Gastroesophageal sphincter (tissue), 3 donors: ENCODE results near the gene AHR.

Source experiments
- EP300 ChIP-seq: sonication (generic); formaldehyde crosslinking; IDR thresholded peaks from one replicate; pipeline ENCODE4 v1.6.1; 2017; ENCODE audit warnings: antibody characterized with exemption, mild to moderate bottlenecking
- POLR2A ChIP-seq, 2 donors: fragments of 450-650 bp; IDR thresholded peaks; one replicate each; pipeline ENCODE4 v1.6.1; 2017; ENCODE audit warnings: antibody characterized with exemption in 2 of 2, mild to moderate bottlenecking in 2 of 2, moderate library complexity in 1 of 2
- POLR2AphosphoS5 ChIP-seq: sonication (generic); formaldehyde crosslinking; IDR thresholded peaks from one replicate; pipeline ENCODE4 v1.6.1; 2017; ENCODE audit warnings: antibody characterized with exemption
- TF ChIP-seq, protein P1 (sequence below), 4 experiments: fragments of 200-600 bp in 2 of 4; fragments of 450-650 bp in 2 of 4; sonication (generic) in 1 of 4; IDR thresholded peaks; one replicate each; pipeline ENCODE4 v1.5.1; 2017 to 2019; ENCODE audit warnings: antibody characterized with exemption in 4 of 4, mild to moderate bottlenecking in 2 of 4, moderate library complexity in 2 of 4

GRCh38 chr7:17339139-17339538 is 40.7 kb downstream of the AHR start:
- TF ChIP-seq, protein P1, sequence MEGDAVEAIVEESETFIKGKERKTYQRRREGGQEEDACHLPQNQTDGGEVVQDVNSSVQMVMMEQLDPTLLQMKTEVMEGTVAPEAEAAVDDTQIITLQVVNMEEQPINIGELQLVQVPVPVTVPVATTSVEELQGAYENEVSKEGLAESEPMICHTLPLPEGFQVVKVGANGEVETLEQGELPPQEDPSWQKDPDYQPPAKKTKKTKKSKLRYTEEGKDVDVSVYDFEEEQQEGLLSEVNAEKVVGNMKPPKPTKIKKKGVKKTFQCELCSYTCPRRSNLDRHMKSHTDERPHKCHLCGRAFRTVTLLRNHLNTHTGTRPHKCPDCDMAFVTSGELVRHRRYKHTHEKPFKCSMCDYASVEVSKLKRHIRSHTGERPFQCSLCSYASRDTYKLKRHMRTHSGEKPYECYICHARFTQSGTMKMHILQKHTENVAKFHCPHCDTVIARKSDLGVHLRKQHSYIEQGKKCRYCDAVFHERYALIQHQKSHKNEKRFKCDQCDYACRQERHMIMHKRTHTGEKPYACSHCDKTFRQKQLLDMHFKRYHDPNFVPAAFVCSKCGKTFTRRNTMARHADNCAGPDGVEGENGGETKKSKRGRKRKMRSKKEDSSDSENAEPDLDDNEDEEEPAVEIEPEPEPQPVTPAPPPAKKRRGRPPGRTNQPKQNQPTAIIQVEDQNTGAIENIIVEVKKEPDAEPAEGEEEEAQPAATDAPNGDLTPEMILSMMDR (IDR thresholded peaks at IDR 0.05): no peak
- TF ChIP-seq EP300 (no peak), POLR2A (IDR thresholded peaks at IDR 0.05) (no peak), POLR2AphosphoS5 (peak; percentile 5)
